Liver (tissue), 9 donors: ENCODE results near the gene CNIH3. TPM values are rescaled to one million over a fixed set of nuclear protein-coding genes. Genes with fewer than 3 reads are reported as not detected.

Experiments
- DNase-seq: peaks from one replicate; pipeline ENCODE4 v3.0.0-alpha.2; 2017; ENCODE audit warnings: low spot score
- H3K27ac ChIP-seq, 2 donors: one replicate each; pipeline ENCODE4 v1.7.0; 2013; ENCODE audit warnings: inconsistent platforms in 2 of 2, low read length in 2 of 2, control low read depth in 1 of 2, low read depth in 1 of 2, mild to moderate bottlenecking in 1 of 2
- H3K27me3 ChIP-seq, 4 donors: one replicate each; pipeline versions ENCODE4 v1.6.1 to v1.7.0; 2013; ENCODE audit warnings: low read length in 3 of 4, inconsistent platforms in 1 of 4, mild to moderate bottlenecking in 1 of 4, moderate library complexity in 1 of 4; ENCODE audit not compliant: control insufficient read depth in 4 of 4, insufficient read depth in 4 of 4
- H3K36me3 ChIP-seq, 4 donors: one replicate each; pipeline versions ENCODE4 v1.6.1 to v1.7.0; 2013; ENCODE audit warnings: low read length in 3 of 4, mild to moderate bottlenecking in 3 of 4, low read depth in 1 of 4, moderate library complexity in 1 of 4; ENCODE audit not compliant: control insufficient read depth in 4 of 4, insufficient read depth in 3 of 4
- H3K4me1 ChIP-seq, 4 donors: one replicate each; pipeline versions ENCODE4 v1.6.1 to v1.7.0; 2013; ENCODE audit warnings: low read length in 3 of 4, mild to moderate bottlenecking in 3 of 4, moderate library complexity in 1 of 4; ENCODE audit not compliant: control insufficient read depth in 4 of 4, insufficient read depth in 4 of 4
- H3K4me3 ChIP-seq, 3 donors: one replicate each; pipeline versions ENCODE4 v1.6.1 to v1.7.0; 2013; ENCODE audit warnings: low read length in 3 of 3, control low read depth in 1 of 3, low read depth in 1 of 3, mild to moderate bottlenecking in 1 of 3
- H3K9ac ChIP-seq, 2 donors: one replicate each; pipeline ENCODE4 v1.7.0; 2013; ENCODE audit warnings: low read length in 2 of 2, mild to moderate bottlenecking in 2 of 2, moderate library complexity in 2 of 2, control low read depth in 1 of 2, low read depth in 1 of 2
- H3K9me3 ChIP-seq, 4 donors: one replicate each; pipeline versions ENCODE4 v1.6.1 to v1.7.0; 2013; ENCODE audit warnings: low read length in 3 of 4; ENCODE audit not compliant: control insufficient read depth in 4 of 4
- ATF3 ChIP-seq: IDR thresholded peaks from 2 replicates; pipeline ENCODE4 v1.6.1; 2016; ENCODE audit warnings: antibody characterized with exemption
- CTCF ChIP-seq: fragments of 150-350 bp; IDR thresholded peaks from 2 replicates; pipeline ENCODE4 v1.5.1; 2017; ENCODE audit warnings: improper control_type of control experiment, low read depth, low read length; ENCODE audit not compliant: missing input control
- EGR1 ChIP-seq, 2 donors: IDR thresholded peaks; 2 replicates each; pipeline ENCODE4 v1.6.1; 2016 to 2018; ENCODE audit warnings: antibody characterized with exemption in 2 of 2, low read depth in 2 of 2
- FOXA1 ChIP-seq: IDR thresholded peaks from 2 replicates; pipeline ENCODE4 v1.6.1; 2016; ENCODE audit warnings: antibody characterized with exemption
- FOXA2 ChIP-seq: IDR thresholded peaks from 2 replicates; pipeline ENCODE4 v1.6.1; 2016; ENCODE audit warnings: antibody characterized with exemption
- GABPA ChIP-seq, 2 donors: IDR thresholded peaks in 1 of 2; conservative IDR thresholded peaks in 1 of 2; 2 replicates each; pipeline ENCODE4 v1.6.1; 2016; ENCODE audit warnings: antibody characterized with exemption in 2 of 2, mild to moderate bottlenecking in 1 of 2, moderate library complexity in 1 of 2
- HNF4A ChIP-seq, 2 donors: conservative IDR thresholded peaks; 2 replicates each; pipeline ENCODE4 v1.6.1; 2016; ENCODE audit warnings: antibody characterized with exemption in 2 of 2, mild to moderate bottlenecking in 2 of 2
- HNF4G ChIP-seq: IDR thresholded peaks from 2 replicates; pipeline ENCODE4 v1.6.1; 2016; ENCODE audit warnings: antibody characterized with exemption
- MAX ChIP-seq: IDR thresholded peaks from 2 replicates; pipeline ENCODE4 v1.6.1; 2016; ENCODE audit warnings: antibody characterized with exemption
- REST ChIP-seq: IDR thresholded peaks from 2 replicates; pipeline ENCODE4 v1.6.1; 2016; ENCODE audit warnings: antibody characterized with exemption, mild to moderate bottlenecking
- SP1 ChIP-seq: IDR thresholded peaks from 2 replicates; pipeline ENCODE4 v1.6.1; 2018; ENCODE audit warnings: antibody characterized with exemption, mild to moderate bottlenecking
- TAF1 ChIP-seq: conservative IDR thresholded peaks from 2 replicates; pipeline ENCODE4 v1.6.1; 2016; ENCODE audit warnings: antibody characterized with exemption, mild to moderate bottlenecking
- YY1 ChIP-seq: IDR thresholded peaks from 2 replicates; pipeline ENCODE4 v1.6.1; 2016; ENCODE audit warnings: antibody characterized with exemption, mild to moderate bottlenecking
- ZBTB33 ChIP-seq: IDR thresholded peaks from 2 replicates; pipeline ENCODE4 v1.6.1; 2016; ENCODE audit warnings: antibody characterized with exemption
- WGBS: extraction: QIAGEN DNeasy Blood & Tissue Kit; methylation state at CpG from one replicate; pipeline ENCODE4 v1.1.7; 2013; 5-methylcytosine and 5-hydroxymethylcytosine counted together
- polyA plus RNA-seq, 2 donors: library from polyadenylated mRNA; stranded (reverse) in 1 of 2; unstranded in 1 of 2; fragments of 200-250 nt in 1 of 2; fragments of >200 nt in 1 of 2; fragmentation: Nextera tagmentation in 1 of 2; extraction: Ambion mirVana in 1 of 2; gene quantifications; one replicate each; pipeline versions ENCODE4 v1.2.1 to v1.2.3, GENCODE V29; 2013 to 2015
- total RNA-seq, 2 donors: library from RNA; depleted of rRNA; stranded (reverse); fragments of >200 nt; gene quantifications; one replicate each; pipeline ENCODE4 v1.2.3, GENCODE V29; 2014
- donor health status: healthy.
- donor health status: healthy.
- donor health status: healthy.
- donor health status: healthy.
- donor health status: healthy.

Gene CNIH3
- total and polyA plus RNA-seq, 4 donors = 0.39 to 1.0 (median 0.93) TPM

- no peak overlapping the region for H3K9ac ChIP-seq
- H3K27ac ChIP-seq = no peak overlapping the region
- H3K4me3 ChIP-seq = no peak overlapping the region
- no peaks in the 10 kb centered on the region for H3K4me1 ChIP-seq
- no peak for DNase-seq
- TF ChIP-seq YY1 = no peak
- no peak for TF ChIP-seq EGR1 (IDR thresholded peaks at IDR 0.05; ENCODE audit: low read depth in 2 of 2)
- no peak for TF ChIP-seq ZBTB33
- TF ChIP-seq FOXA1 = no peak
- no peaks in the 10 kb centered on the region for H3K36me3 ChIP-seq
- 95% methylated on average over 6 of the region's 6 CpGs for WGBS
- H3K27me3 ChIP-seq = no peaks in the 10 kb centered on the region
- H3K9me3 ChIP-seq = no peaks in the 10 kb centered on the region
Observed at GRCh38 chr1:224714553-224714952, 98.4 kb downstream of the CNIH3 start.

GRCh38 chr1:224718470-224719053 is 102.4 kb downstream of the CNIH3 start:
- WGBS = 85% methylated on average over 9 of the region's 9 CpGs
- Histone ChIP-seq H3K9me3 (no peaks in the 10 kb centered on the region), H3K4me1 (no peaks in the 10 kb centered on the region), H3K27me3 (no peaks in the 10 kb centered on the region), H3K4me3 (no peak overlapping the region), H3K36me3 (no peaks in the 10 kb centered on the region), H3K9ac (no peak overlapping the region), H3K27ac (no peak overlapping the region)
- TF ChIP-seq HNF4G = no peak
- TF ChIP-seq HNF4A (conservative IDR thresholded peaks at IDR 0.05) = no peak
- no peak for TF ChIP-seq MAX
- DNase-seq = no peak

GRCh38 chr1:224719716-224720115 is 103.6 kb downstream of the CNIH3 start:
- no peak overlapping the region for H3K9ac ChIP-seq
- H3K9me3 ChIP-seq = no peaks in the 10 kb centered on the region
- H3K4me1 ChIP-seq = no peaks in the 10 kb centered on the region
- no peaks in the 10 kb centered on the region for H3K27me3 ChIP-seq
- no peak overlapping the region for H3K27ac ChIP-seq
- DNase-seq = no peak
- 75% methylated on average over 4 of the region's 4 CpGs for WGBS
- H3K36me3 ChIP-seq = no peaks in the 10 kb centered on the region
- no peak for TF ChIP-seq TAF1
- TF ChIP-seq MAX = no peak
- no peak overlapping the region for H3K4me3 ChIP-seq

- H3K9ac ChIP-seq = no peak overlapping the region
- H3K27me3 ChIP-seq = no peaks in the 10 kb centered on the region
- H3K27ac ChIP-seq = no peak overlapping the region
- H3K36me3 ChIP-seq = no peaks in the 10 kb centered on the region
- WGBS = 54% methylated on average over 5 of the region's 5 CpGs
- DNase-seq = no peak
- H3K4me3 ChIP-seq = no peak overlapping the region
- H3K9me3 ChIP-seq = no peaks in the 10 kb centered on the region
- TF ChIP-seq SP1 = no peak
- TF ChIP-seq TAF1 = no peak
- no peak for TF ChIP-seq REST
- TF ChIP-seq GABPA (IDR thresholded peaks at IDR 0.05 in 1 of 2, conservative IDR thresholded peaks at IDR 0.05 in 1 of 2) = no peak
- no peak for TF ChIP-seq FOXA2
- TF ChIP-seq ATF3 = no peak
- TF ChIP-seq CTCF = no peak
- TF ChIP-seq MAX = no peak
- no peaks in the 10 kb centered on the region for H3K4me1 ChIP-seq
Observed at GRCh38 chr1:224720216-224720615, 104.1 kb downstream of the CNIH3 start.
